NT2/D1 (cell line): ENCODE results near the gene MYBPC1.
"Not testable (repeated sequence)": the region's sequence is repeated elsewhere in the genome, so short reads cannot be mapped to it uniquely, and the experiment has no call there.

Source experiments
- DNase-seq: peaks from one replicate; pipeline ENCODE4 v3.0.0-alpha.2; 2011; ENCODE audit warnings: low read depth, low spot score
- H3K27me3 ChIP-seq: 2 replicates; pipeline ENCODE4 v1.6.0; 2011; ENCODE audit warnings: mild to moderate bottlenecking; ENCODE audit not compliant: insufficient read length, insufficient read depth
- H3K36me3 ChIP-seq: 2 replicates; pipeline ENCODE4 v1.6.1; 2011; ENCODE audit warnings: mild to moderate bottlenecking, low read length, mixed read lengths; ENCODE audit not compliant: insufficient read depth, insufficient read length
- H3K4me1 ChIP-seq: 2 replicates; pipeline ENCODE4 v1.5.1; 2011; ENCODE audit not compliant: insufficient read depth, insufficient read length
- H3K4me3 ChIP-seq: 2 replicates; pipeline ENCODE4 v1.5.1; 2011; ENCODE audit warnings: low read depth; ENCODE audit not compliant: insufficient read length
- H3K9ac ChIP-seq: 2 replicates; pipeline ENCODE4 v1.6.0; 2011; ENCODE audit warnings: low read depth; ENCODE audit not compliant: insufficient read length
- H3K9me3 ChIP-seq: 2 replicates; pipeline ENCODE4 v1.5.1; 2011; ENCODE audit warnings: mild to moderate bottlenecking, low read length; ENCODE audit not compliant: insufficient read depth
- SUZ12 ChIP-seq: IDR thresholded peaks from 2 replicates; pipeline ENCODE4 v1.6.1; 2011; ENCODE audit not compliant: insufficient read length, insufficient read depth; ENCODE audit errors: extremely low read depth
- YY1 ChIP-seq: IDR thresholded peaks from 2 replicates; pipeline ENCODE4 v1.6.1; 2011; ENCODE audit not compliant: insufficient read length, insufficient read depth
- ZNF274 ChIP-seq: IDR thresholded peaks from 2 replicates; pipeline ENCODE4 v1.6.1; 2011; ENCODE audit warnings: mild to moderate bottlenecking, low read depth, low read length

The MYBPC1 gene

GRCh38 chr12:101594700-101595099 lies at the start of gene MYBPC1:
MYBPC1 (plus strand) TSS chr12:101594971; CDS start chr12:101595071, 100 bp downstream.
- no peaks in the 10 kb centered on the region for H3K9me3 ChIP-seq
- DNase-seq: no peak

GRCh38 chr12:101551362-101552114 lies 43.2 kb upstream of the MYBPC1 start:
- DNase-seq: no peak
- Histone ChIP-seq H3K27me3 (no peaks in the 10 kb centered on the region), H3K9me3 (peaks cover 22% of the 10 kb centered on the region; the same call in 1 of the 2 replicates), H3K4me1 (peaks cover 3% of the 10 kb centered on the region), H3K9ac (no peak overlapping the region), H3K4me3 (no peak overlapping the region), H3K36me3 (no peaks in the 10 kb centered on the region)
- TF ChIP-seq YY1: no peak
- TF ChIP-seq SUZ12: no peak
- TF ChIP-seq ZNF274: no peak

More at GRCh38 chr12:101594700-101595099, at the start of gene MYBPC1:
- H3K4me1 ChIP-seq: no peaks in the 10 kb centered on the region
- no peak for TF ChIP-seq YY1
- TF ChIP-seq ZNF274: no peak
- TF ChIP-seq SUZ12: no peak
- H3K9ac ChIP-seq: no peak within 1 kb of the TSS
- no peaks in the 10 kb centered on the region for H3K27me3 ChIP-seq
- H3K36me3 ChIP-seq: no peaks in the 10 kb centered on the region
- H3K4me3 ChIP-seq: no peak within 1 kb of the TSS

GRCh38 chr12:101552277-101552676 lies 42.5 kb upstream of the MYBPC1 start:
- no peaks in the 10 kb centered on the region for H3K27me3 ChIP-seq
- no peak overlapping the region for H3K9ac ChIP-seq
- no peak for TF ChIP-seq SUZ12
- TF ChIP-seq ZNF274: no peak
- TF ChIP-seq YY1: no peak
- H3K9me3 ChIP-seq: peaks cover 22% of the 10 kb centered on the region; the same call in 1 of the 2 replicates
- no peaks in the 10 kb centered on the region for H3K36me3 ChIP-seq
- DNase-seq: no peak
- H3K4me3 ChIP-seq: no peak overlapping the region
- H3K4me1 ChIP-seq: peaks cover 3% of the 10 kb centered on the region

- TF ChIP-seq ZNF274: no peak
- no peak for TF ChIP-seq SUZ12
- no peak for TF ChIP-seq YY1
- H3K27me3 ChIP-seq: no peaks in the 10 kb centered on the region
These were observed 37.7 kb upstream of the MYBPC1 start for GRCh38 chr12:101557094-101557493.

GRCh38 chr12:101558726-101559125 lies 36.0 kb upstream of the MYBPC1 start:
- H3K4me3 ChIP-seq, H3K27me3 ChIP-seq, H3K36me3 ChIP-seq, DNase-seq, H3K9ac ChIP-seq, H3K4me1 ChIP-seq, H3K9me3 ChIP-seq: not testable (repeated sequence)

More at GRCh38 chr12:101557094-101557493, 37.7 kb upstream of the MYBPC1 start:
- Histone ChIP-seq H3K4me3 (no peak overlapping the region), H3K36me3 (no peaks in the 10 kb centered on the region), H3K4me1 (no peaks in the 10 kb centered on the region), H3K9ac (no peak overlapping the region), H3K9me3 (no peaks in the 10 kb centered on the region)
- no peak for DNase-seq

GRCh38 chr12:101563212-101563611 lies 31.6 kb upstream of the MYBPC1 start:
- TF ChIP-seq YY1 (no peak), SUZ12 (no peak), ZNF274 (no peak)
- no peaks in the 10 kb centered on the region for H3K9me3 ChIP-seq
- H3K27me3 ChIP-seq: no peaks in the 10 kb centered on the region
- no peaks in the 10 kb centered on the region for H3K4me1 ChIP-seq
- no peak overlapping the region for H3K4me3 ChIP-seq
- H3K9ac ChIP-seq: no peak overlapping the region
- no peak for DNase-seq
- H3K36me3 ChIP-seq: no peaks in the 10 kb centered on the region

- no peak overlapping the region for H3K4me3 ChIP-seq
- DNase-seq: no peak
- H3K4me1 ChIP-seq: no peaks in the 10 kb centered on the region
- H3K27me3 ChIP-seq: no peaks in the 10 kb centered on the region
- TF ChIP-seq ZNF274 (no peak), SUZ12 (no peak), YY1 (no peak)
- no peaks in the 10 kb centered on the region for H3K9me3 ChIP-seq
- no peak overlapping the region for H3K9ac ChIP-seq
- no peaks in the 10 kb centered on the region for H3K36me3 ChIP-seq
These were observed 29.9 kb upstream of the MYBPC1 start for GRCh38 chr12:101564912-101565311.
